Prostate gland (tissue), 2 donors: Measurements from ENCODE around the gene LRBA.

Source experiments
- POLR2AphosphoS5 ChIP-seq: sonication (generic); formaldehyde crosslinking; IDR thresholded peaks from one replicate; pipeline ENCODE4 v1.6.1; 2017; ENCODE audit warnings: antibody characterized with exemption
- TF ChIP-seq, protein P1 (sequence below), 4 experiments: fragments of 200-600 bp in 2 of 4; fragments of 450-650 bp in 2 of 4; sonication (generic) in 2 of 4; IDR thresholded peaks; 1 replicate in 3 of 4; 2 replicates in 1 of 4; pipeline ENCODE4 v1.5.1; 2016 to 2019; ENCODE audit warnings: antibody characterized with exemption in 4 of 4, mild to moderate bottlenecking in 2 of 4, moderate library complexity in 2 of 4

- TF ChIP-seq, protein P1, sequence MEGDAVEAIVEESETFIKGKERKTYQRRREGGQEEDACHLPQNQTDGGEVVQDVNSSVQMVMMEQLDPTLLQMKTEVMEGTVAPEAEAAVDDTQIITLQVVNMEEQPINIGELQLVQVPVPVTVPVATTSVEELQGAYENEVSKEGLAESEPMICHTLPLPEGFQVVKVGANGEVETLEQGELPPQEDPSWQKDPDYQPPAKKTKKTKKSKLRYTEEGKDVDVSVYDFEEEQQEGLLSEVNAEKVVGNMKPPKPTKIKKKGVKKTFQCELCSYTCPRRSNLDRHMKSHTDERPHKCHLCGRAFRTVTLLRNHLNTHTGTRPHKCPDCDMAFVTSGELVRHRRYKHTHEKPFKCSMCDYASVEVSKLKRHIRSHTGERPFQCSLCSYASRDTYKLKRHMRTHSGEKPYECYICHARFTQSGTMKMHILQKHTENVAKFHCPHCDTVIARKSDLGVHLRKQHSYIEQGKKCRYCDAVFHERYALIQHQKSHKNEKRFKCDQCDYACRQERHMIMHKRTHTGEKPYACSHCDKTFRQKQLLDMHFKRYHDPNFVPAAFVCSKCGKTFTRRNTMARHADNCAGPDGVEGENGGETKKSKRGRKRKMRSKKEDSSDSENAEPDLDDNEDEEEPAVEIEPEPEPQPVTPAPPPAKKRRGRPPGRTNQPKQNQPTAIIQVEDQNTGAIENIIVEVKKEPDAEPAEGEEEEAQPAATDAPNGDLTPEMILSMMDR (IDR thresholded peaks at IDR 0.05): no peak
- TF ChIP-seq POLR2AphosphoS5: no peak
These were observed 763.3 kb downstream of the LRBA start for GRCh38 chr4:150251752-150252190.
